Activated T-cell treated with anti-CD3 and anti-CD28 coated beads for 1 hour (primary cell): ENCODE results near the gene SH3BP5L.
A peak's percentile ranks its signal among the peaks of the same experiment; 100 is the strongest.
"Not testable (repeated sequence)": the region's sequence is repeated elsewhere in the genome, so short reads cannot be mapped to it uniquely, and the experiment has no call there.

ENCODE experiments used
- DNase-seq: peaks from one replicate; pipeline ENCODE4 v3.0.0-alpha.2; 2020; ENCODE audit warnings: low read depth

The SH3BP5L gene

GRCh38 chr1:248810000-248810726 lies 15.6 kb downstream of the SH3BP5L start:
- DNase-seq = no peak

- DNase-seq = no peak
These were observed 16.8 kb downstream of the SH3BP5L start for GRCh38 chr1:248808876-248809275.

- peak; percentile 42 for DNase-seq
These were observed 18.5 kb downstream of the SH3BP5L start for GRCh38 chr1:248807067-248807737.

GRCh38 chr1:248805876-248806275 lies 19.8 kb downstream of the SH3BP5L start:
- no peak for DNase-seq

GRCh38 chr1:248804771-248805681 lies 20.7 kb downstream of the SH3BP5L start:
- no peak for DNase-seq

GRCh38 chr1:248803501-248803900 lies 22.2 kb downstream of the SH3BP5L start:
- not testable (repeated sequence) for DNase-seq

- DNase-seq = no peak
These were observed 23.3 kb downstream of the SH3BP5L start for GRCh38 chr1:248802454-248802853.

- DNase-seq = no peak
These were observed 25.3 kb downstream of the SH3BP5L start for GRCh38 chr1:248800459-248800858.

- no peak for DNase-seq
These were observed 26.9 kb downstream of the SH3BP5L start for GRCh38 chr1:248798791-248799190.

- not testable (repeated sequence) for DNase-seq
These were observed 31.1 kb downstream of the SH3BP5L start for GRCh38 chr1:248794663-248795062.

- DNase-seq = no peak
These were observed 32.1 kb downstream of the SH3BP5L start for GRCh38 chr1:248793592-248793991.

- no peak for DNase-seq
These were observed 33.4 kb downstream of the SH3BP5L start for GRCh38 chr1:248792342-248792741.

GRCh38 chr1:248791010-248791409 lies 34.7 kb downstream of the SH3BP5L start:
- no peak for DNase-seq

GRCh38 chr1:248790456-248790855 lies 35.3 kb downstream of the SH3BP5L start:
- no peak for DNase-seq

GRCh38 chr1:248789337-248789736 lies 36.4 kb downstream of the SH3BP5L start:
- DNase-seq = not testable (repeated sequence)

GRCh38 chr1:248788327-248788726 lies 37.4 kb downstream of the SH3BP5L start:
- DNase-seq = no peak

- no peak for DNase-seq
These were observed 38.3 kb downstream of the SH3BP5L start for GRCh38 chr1:248787430-248787829.

- DNase-seq = no peak
These were observed 39.6 kb downstream of the SH3BP5L start for GRCh38 chr1:248786156-248786555.

- DNase-seq = no peak
These were observed 42.3 kb downstream of the SH3BP5L start for GRCh38 chr1:248783367-248783766.

- DNase-seq = no peak
These were observed 43.1 kb downstream of the SH3BP5L start for GRCh38 chr1:248782416-248783141.

- DNase-seq = no peak
These were observed 46.4 kb downstream of the SH3BP5L start for GRCh38 chr1:248779350-248779749.

GRCh38 chr1:248778906-248779305 lies 46.8 kb downstream of the SH3BP5L start:
- no peak for DNase-seq
